RWPE2 (cell line): Measurements from ENCODE around the gene CTNND2.

ENCODE experiments used
- ATAC-seq: fragments of 200-7000 bp; cut with Tn5 transposase; 3 replicates; pipeline ENCODE4 v1.9.1; 2021; ENCODE audit warnings: low read depth
- DNase-seq: peaks from one replicate; pipeline ENCODE4 v3.0.0-alpha.2; 2020; ENCODE audit warnings: low spot score
- H3K27ac ChIP-seq: fragments of 450-650 bp; 2 replicates; pipeline ENCODE4 v1.5.1; 2017; ENCODE audit warnings: mild to moderate bottlenecking; ENCODE audit not compliant: poor library complexity, severe bottlenecking
- H3K27me3 ChIP-seq: fragments of 250-450 bp; sonication (Bioruptor Pico); 2 replicates; pipeline ENCODE4 v1.5.1; 2021; ENCODE audit warnings: mild to moderate bottlenecking, moderate library complexity; ENCODE audit not compliant: insufficient read depth, poor library complexity, severe bottlenecking
- H3K36me3 ChIP-seq: fragments of 250-450 bp; sonication (Bioruptor Pico); 2 replicates; pipeline ENCODE4 v1.5.1; 2020; ENCODE audit warnings: low read depth, mild to moderate bottlenecking, moderate library complexity
- H3K4me1 ChIP-seq: fragments of 250-450 bp; sonication (Bioruptor Pico); 2 replicates; pipeline ENCODE4 v1.5.1; 2021; ENCODE audit warnings: mild to moderate bottlenecking, moderate library complexity; ENCODE audit not compliant: insufficient read depth, poor library complexity, severe bottlenecking
- H3K4me3 ChIP-seq: fragments of 250-450 bp; sonication (Bioruptor Pico); 2 replicates; pipeline ENCODE4 v1.5.1; 2021; ENCODE audit warnings: mild to moderate bottlenecking, moderate library complexity; ENCODE audit not compliant: severe bottlenecking
- H3K9me3 ChIP-seq: fragments of 250-450 bp; sonication (Bioruptor Pico); 2 replicates; pipeline ENCODE4 v1.5.1; 2021; ENCODE audit warnings: mild to moderate bottlenecking, moderate library complexity; ENCODE audit not compliant: severe bottlenecking
- CTCF ChIP-seq: fragments of 450-650 bp; IDR thresholded peaks from one replicate; pipeline ENCODE4 v1.5.1; 2017; ENCODE audit warnings: mild to moderate bottlenecking, moderate library complexity; ENCODE audit not compliant: poor library complexity, severe bottlenecking

CTNND2 gene

DNA sequence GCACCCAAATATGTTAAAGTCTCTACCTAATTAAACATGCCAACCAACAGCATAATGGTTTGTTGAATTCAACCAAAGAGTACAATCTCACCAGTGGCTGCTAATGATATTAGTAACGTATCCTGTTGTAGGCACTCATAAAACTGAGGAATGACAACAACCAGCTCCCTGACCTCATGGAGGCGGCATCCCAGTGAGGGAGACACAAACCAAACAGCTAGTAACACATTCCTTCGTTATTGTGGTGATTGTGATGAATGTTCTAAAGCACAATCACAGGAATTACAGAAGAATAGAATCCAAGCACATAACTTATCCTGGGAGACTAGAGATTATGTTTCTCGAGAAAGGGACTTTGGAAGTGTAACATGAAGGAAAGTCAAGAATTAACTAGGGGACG lies 224.6 kb downstream of the CTNND2 start:
- Histone ChIP-seq H3K36me3 (no peaks in the 10 kb centered on the region), H3K4me3 (no peak overlapping the region), H3K9me3 (no peaks in the 10 kb centered on the region), H3K4me1 (no peaks in the 10 kb centered on the region), H3K27me3 (peaks cover 3% of the 10 kb centered on the region), H3K27ac (no peak overlapping the region)
- ATAC-seq (no peak), DNase-seq (no peak)
- no peak for TF ChIP-seq CTCF

- no peak for TF ChIP-seq CTCF
- Histone ChIP-seq H3K27me3 (peaks cover 17% of the 10 kb centered on the region), H3K4me3 (no peak overlapping the region), H3K9me3 (no peaks in the 10 kb centered on the region), H3K27ac (no peak overlapping the region), H3K4me1 (no peaks in the 10 kb centered on the region), H3K36me3 (no peaks in the 10 kb centered on the region)
- DNase-seq, result no peak
- ATAC-seq, result no peak
These were observed 229.1 kb downstream of the CTNND2 start for GRCh38 chr5:11675184-11675583.

GRCh38 chr5:11672385-11673085 lies 231.7 kb downstream of the CTNND2 start:
- Histone ChIP-seq H3K36me3 (no peaks in the 10 kb centered on the region), H3K9me3 (no peaks in the 10 kb centered on the region), H3K27me3 (peaks cover 28% of the 10 kb centered on the region), H3K4me3 (no peak overlapping the region), H3K27ac (no peak overlapping the region), H3K4me1 (no peaks in the 10 kb centered on the region)
- DNase-seq (no peak), ATAC-seq (no peak)
- no peak for TF ChIP-seq CTCF

DNA sequence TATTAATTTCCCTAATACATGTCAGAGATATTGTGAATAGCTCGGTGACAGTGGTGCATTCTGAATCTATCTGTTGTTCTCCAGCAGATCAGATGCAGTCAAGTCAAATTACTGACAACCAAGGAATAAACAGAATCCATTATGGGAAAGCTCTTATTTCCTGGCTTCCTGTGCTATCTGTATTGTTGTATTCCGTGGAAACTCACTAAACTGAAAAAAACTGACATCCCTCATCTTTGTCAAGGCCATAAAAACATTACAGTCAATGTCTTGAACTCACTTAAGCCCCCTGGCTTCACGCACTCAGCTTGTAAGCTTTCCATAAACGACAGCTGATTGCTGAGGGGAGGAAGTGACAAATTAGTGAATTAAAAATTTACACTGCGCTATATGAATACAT lies 245.9 kb downstream of the CTNND2 start:
- peaks cover 32% of the 10 kb centered on the region for H3K27me3 ChIP-seq
- no peaks in the 10 kb centered on the region for H3K4me1 ChIP-seq
- ATAC-seq, result no peak
- no peaks in the 10 kb centered on the region for H3K36me3 ChIP-seq
- no peaks in the 10 kb centered on the region for H3K9me3 ChIP-seq
- no peak for DNase-seq
- no peak for TF ChIP-seq CTCF
- no peak overlapping the region for H3K27ac ChIP-seq
- H3K4me3 ChIP-seq, result no peak overlapping the region

GRCh38 chr5:11656916-11657315 lies 247.3 kb downstream of the CTNND2 start:
- Histone ChIP-seq H3K9me3 (no peaks in the 10 kb centered on the region), H3K36me3 (no peaks in the 10 kb centered on the region), H3K27ac (no peak overlapping the region), H3K4me1 (no peaks in the 10 kb centered on the region), H3K27me3 (peaks cover 31% of the 10 kb centered on the region), H3K4me3 (no peak overlapping the region)
- no peak for ATAC-seq
- DNase-seq, result no peak
- no peak for TF ChIP-seq CTCF
